KMS-11 (cell line): ENCODE data around the gene PPIAL4G.
"Not testable (repeated sequence)": the region's sequence is repeated elsewhere in the genome, so short reads cannot be mapped to it uniquely, and the experiment has no call there.

Source experiments
- H2AFZ ChIP-seq: fragments of 200-600 bp; sonication (generic); 2 replicates; pipeline ENCODE4 v1.6.1; 2016; ENCODE audit warnings: antibody characterized with exemption, mixed run types, low read depth
- H3K27ac ChIP-seq: fragments of 200-600 bp; sonication (generic); 2 replicates; pipeline ENCODE4 v1.6.1; 2016; ENCODE audit warnings: mild to moderate bottlenecking, mixed run types
- H3K27me3 ChIP-seq: fragments of 200-600 bp; sonication (generic); 2 replicates; pipeline ENCODE4 v1.6.1; 2017; ENCODE audit warnings: mild to moderate bottlenecking, low read depth, mixed run types, moderate library complexity; ENCODE audit not compliant: insufficient read depth
- H3K36me3 ChIP-seq: fragments of 200-600 bp; sonication (generic); 2 replicates; pipeline ENCODE4 v1.6.1; 2017; ENCODE audit warnings: mild to moderate bottlenecking, mixed run types; ENCODE audit not compliant: insufficient read depth
- H3K4me1 ChIP-seq: fragments of 200-600 bp; sonication (generic); 2 replicates; pipeline ENCODE4 v1.6.1; 2016; ENCODE audit warnings: mild to moderate bottlenecking, low read depth, mixed run types; ENCODE audit not compliant: poor library complexity, severe bottlenecking
- H3K4me2 ChIP-seq: fragments of 200-600 bp; sonication (generic); 2 replicates; pipeline ENCODE4 v1.7.0; 2016; ENCODE audit warnings: mild to moderate bottlenecking, mixed run types
- H3K4me3 ChIP-seq: fragments of 200-600 bp; sonication (generic); IDR thresholded peaks from 2 replicates; pipeline ENCODE4 v1.6.1; 2017; ENCODE audit warnings: low read depth, low read length, mixed read lengths; ENCODE audit not compliant: insufficient read depth
- H3K79me2 ChIP-seq: fragments of 200-600 bp; sonication (generic); 2 replicates; pipeline ENCODE4 v1.6.1; 2016; ENCODE audit warnings: low read depth, mixed run types; ENCODE audit not compliant: insufficient read depth
- H3K9ac ChIP-seq: fragments of 200-600 bp; sonication (generic); 2 replicates; pipeline ENCODE4 v1.6.1; 2016; ENCODE audit warnings: mild to moderate bottlenecking, mixed run types
- H4K20me1 ChIP-seq: fragments of 200-600 bp; sonication (generic); 2 replicates; pipeline ENCODE4 v1.6.1; 2016; ENCODE audit warnings: mild to moderate bottlenecking, mixed run types; ENCODE audit not compliant: insufficient read depth

The PPIAL4G gene

GRCh38 chr1:148512571-148513184, 29.6 kb upstream of the PPIAL4G start:
- not testable (repeated sequence) for H3K36me3 ChIP-seq, H3K4me1 ChIP-seq, H4K20me1 ChIP-seq, H3K79me2 ChIP-seq, H3K9ac ChIP-seq, H3K4me2 ChIP-seq, H2AFZ ChIP-seq, H3K27me3 ChIP-seq, H3K4me3 ChIP-seq, H3K27ac ChIP-seq

GRCh38 chr1:148493933-148494332, 10.8 kb upstream of the PPIAL4G start:
- H3K4me2 ChIP-seq, H3K4me3 ChIP-seq, H3K27ac ChIP-seq, H2AFZ ChIP-seq, H4K20me1 ChIP-seq, H3K27me3 ChIP-seq, H3K4me1 ChIP-seq, H3K79me2 ChIP-seq, H3K36me3 ChIP-seq, H3K9ac ChIP-seq: not testable (repeated sequence)

DNA sequence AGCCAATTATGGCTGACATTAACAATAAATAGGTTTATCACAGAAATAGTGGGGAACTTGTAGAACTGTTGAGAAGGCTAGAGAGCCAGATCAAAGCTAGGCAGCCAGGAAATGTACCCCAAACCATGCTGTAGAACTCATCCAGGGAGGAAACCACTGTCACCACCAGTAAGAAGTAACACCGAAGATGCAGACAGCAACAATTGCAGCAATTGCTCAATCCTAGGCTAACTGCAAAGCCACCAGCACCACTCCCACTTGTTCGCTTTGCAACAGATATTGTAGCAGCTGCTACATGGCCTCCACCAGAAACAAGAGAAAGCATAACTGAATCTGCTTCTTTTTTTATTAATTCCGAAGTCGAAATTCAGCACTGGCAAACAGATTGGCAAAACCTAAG, 2.0 kb downstream of the PPIAL4G start:
- H2AFZ ChIP-seq, H3K27ac ChIP-seq, H3K27me3 ChIP-seq, H4K20me1 ChIP-seq, H3K9ac ChIP-seq, H3K4me1 ChIP-seq, H3K79me2 ChIP-seq, H3K4me3 ChIP-seq, H3K36me3 ChIP-seq, H3K4me2 ChIP-seq: not testable (repeated sequence)

- not testable (repeated sequence) for H3K79me2 ChIP-seq, H3K4me3 ChIP-seq, H3K27me3 ChIP-seq, H3K36me3 ChIP-seq, H4K20me1 ChIP-seq
- Histone ChIP-seq H3K27ac (peak overlapping the region; percentile 75; the same call in 1 of the 2 replicates), H3K9ac (peak overlapping the region; percentile 81), H3K4me2 (peak overlapping the region; percentile 68; the same call in 1 of the 2 replicates), H3K4me1 (peaks cover 12% of the 10 kb centered on the region), H2AFZ (peak overlapping the region; percentile 68)
Measured at GRCh38 chr1:148459694-148460093, 23.4 kb downstream of the PPIAL4G start.

DNA sequence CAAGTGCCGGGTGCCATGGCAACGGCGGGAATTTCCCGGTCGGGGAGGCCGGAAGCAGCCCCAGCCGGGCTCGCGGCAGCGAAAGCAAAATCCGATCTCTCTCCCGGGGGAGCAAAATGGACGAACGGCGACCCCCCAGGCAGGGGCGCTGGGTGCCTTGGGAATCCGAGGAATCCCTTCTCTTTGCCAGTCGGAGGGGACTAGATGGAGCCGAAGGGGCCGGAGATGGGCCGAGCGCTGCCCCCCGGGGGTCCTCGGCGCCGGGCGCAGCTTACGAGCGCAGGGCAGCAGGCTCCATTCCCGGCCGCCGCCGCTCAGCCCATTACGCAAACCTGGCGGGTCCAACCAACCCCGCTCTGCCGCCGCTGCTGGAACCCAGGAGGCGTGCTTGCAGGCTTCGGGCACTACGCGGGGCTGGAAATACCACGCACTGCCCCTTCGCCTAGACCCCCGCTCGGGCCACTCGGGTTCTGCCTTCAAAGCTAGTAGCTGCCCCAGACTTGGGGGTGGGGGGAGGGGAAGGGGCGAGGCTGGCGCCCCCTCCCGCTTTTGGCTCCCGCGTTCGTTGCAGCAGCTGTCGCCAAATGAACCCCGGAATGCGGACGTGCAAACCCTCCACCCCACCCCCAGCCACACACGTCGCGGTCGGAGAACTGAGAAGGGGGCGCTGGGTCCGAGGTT, 24.1 kb downstream of the PPIAL4G start:
- Histone ChIP-seq H3K9ac (peak overlapping the region; percentile 81), H3K27ac (peak overlapping the region; percentile 75), H3K4me2 (peak overlapping the region; percentile 68), H2AFZ (peak overlapping the region; percentile 68), H3K4me1 (peaks cover 12% of the 10 kb centered on the region)
- H3K4me3 ChIP-seq, H3K27me3 ChIP-seq, H3K79me2 ChIP-seq, H4K20me1 ChIP-seq, H3K36me3 ChIP-seq: not testable (repeated sequence)

GRCh38 chr1:148458398-148458797, 24.7 kb downstream of the PPIAL4G start:
- not testable (repeated sequence) for H4K20me1 ChIP-seq, H3K4me3 ChIP-seq, H3K27me3 ChIP-seq, H3K79me2 ChIP-seq, H3K36me3 ChIP-seq
- Histone ChIP-seq H2AFZ (peak overlapping the region; percentile 84), H3K4me2 (peak overlapping the region; percentile 99), H3K27ac (peak overlapping the region; percentile 74), H3K4me1 (peaks cover 12% of the 10 kb centered on the region), H3K9ac (peak overlapping the region; percentile 81)

GRCh38 chr1:148452845-148453244, 30.3 kb downstream of the PPIAL4G start:
- H2AFZ ChIP-seq, H3K79me2 ChIP-seq, H3K36me3 ChIP-seq, H3K27ac ChIP-seq, H3K27me3 ChIP-seq, H3K4me2 ChIP-seq, H3K4me1 ChIP-seq, H3K9ac ChIP-seq, H4K20me1 ChIP-seq, H3K4me3 ChIP-seq: not testable (repeated sequence)

- not testable (repeated sequence) for H3K4me1 ChIP-seq, H3K4me2 ChIP-seq, H2AFZ ChIP-seq, H3K27ac ChIP-seq, H3K36me3 ChIP-seq, H3K9ac ChIP-seq, H4K20me1 ChIP-seq, H3K79me2 ChIP-seq, H3K4me3 ChIP-seq, H3K27me3 ChIP-seq
Measured at GRCh38 chr1:148439654-148440325, 43.3 kb downstream of the PPIAL4G start.
